HG02970 (cell line): ENCODE data around the gene MPZL2.

Experiments used
- ATAC-seq: cut with Tn5 transposase; IDR thresholded peaks from one replicate; pipeline ENCODE4 v1.9.1; 2021; ENCODE audit warnings: mild to moderate bottlenecking, moderate library complexity, moderate number of reproducible peaks; ENCODE audit not compliant: unreplicated experiment, low FRiP score

Gene MPZL2

GRCh38 chr11:118223992-118224391 is 40.1 kb downstream of the MPZL2 start:
- no peak for ATAC-seq

- no peak for ATAC-seq
Observed at GRCh38 chr11:118223570-118223969, 40.5 kb downstream of the MPZL2 start.

- no peak for ATAC-seq
Observed at GRCh38 chr11:118222437-118222836, 41.7 kb downstream of the MPZL2 start.

GRCh38 chr11:118221419-118221818 is 42.7 kb downstream of the MPZL2 start:
- ATAC-seq, result no peak

GRCh38 chr11:118219732-118220131 is 44.4 kb downstream of the MPZL2 start:
- no peak for ATAC-seq

DNA sequence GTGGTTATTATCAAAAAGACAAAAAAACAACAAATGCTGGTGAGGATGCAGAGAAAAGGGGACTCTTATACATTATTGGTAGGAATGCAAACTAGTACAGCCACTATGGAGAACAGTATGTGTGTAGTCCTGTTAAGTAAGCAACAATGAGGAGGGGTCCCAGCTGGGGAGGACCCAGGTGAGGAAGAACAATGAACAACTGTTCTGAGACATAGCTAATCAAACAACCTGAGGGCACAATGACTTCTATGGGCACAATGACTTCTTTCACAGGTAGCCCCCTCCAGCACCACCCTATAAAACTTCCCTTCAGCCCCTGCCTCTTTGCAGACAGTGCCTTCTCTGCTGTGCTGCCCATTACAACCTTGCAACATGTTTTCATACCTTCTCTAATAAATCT is 44.9 kb downstream of the MPZL2 start:
- no peak for ATAC-seq

DNA sequence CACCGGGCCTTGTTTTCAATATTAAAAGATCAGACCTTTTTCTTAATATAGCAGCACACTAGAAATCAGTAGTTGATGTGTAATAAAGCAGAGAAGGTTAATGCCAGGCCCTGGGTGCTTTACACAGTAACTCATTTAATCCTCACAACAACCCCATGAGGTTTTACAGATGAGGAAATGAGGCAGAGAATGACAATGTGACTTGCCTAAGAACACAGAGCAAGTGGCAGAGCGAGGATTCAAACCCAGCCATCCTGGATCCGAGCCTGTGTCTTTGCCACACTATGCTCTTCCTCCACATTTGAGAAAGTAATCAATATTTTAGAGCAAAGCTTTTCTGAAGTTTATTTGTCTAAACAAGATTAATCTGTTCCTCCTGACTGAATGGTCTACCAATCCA is 46.5 kb downstream of the MPZL2 start:
- ATAC-seq, result no peak

DNA sequence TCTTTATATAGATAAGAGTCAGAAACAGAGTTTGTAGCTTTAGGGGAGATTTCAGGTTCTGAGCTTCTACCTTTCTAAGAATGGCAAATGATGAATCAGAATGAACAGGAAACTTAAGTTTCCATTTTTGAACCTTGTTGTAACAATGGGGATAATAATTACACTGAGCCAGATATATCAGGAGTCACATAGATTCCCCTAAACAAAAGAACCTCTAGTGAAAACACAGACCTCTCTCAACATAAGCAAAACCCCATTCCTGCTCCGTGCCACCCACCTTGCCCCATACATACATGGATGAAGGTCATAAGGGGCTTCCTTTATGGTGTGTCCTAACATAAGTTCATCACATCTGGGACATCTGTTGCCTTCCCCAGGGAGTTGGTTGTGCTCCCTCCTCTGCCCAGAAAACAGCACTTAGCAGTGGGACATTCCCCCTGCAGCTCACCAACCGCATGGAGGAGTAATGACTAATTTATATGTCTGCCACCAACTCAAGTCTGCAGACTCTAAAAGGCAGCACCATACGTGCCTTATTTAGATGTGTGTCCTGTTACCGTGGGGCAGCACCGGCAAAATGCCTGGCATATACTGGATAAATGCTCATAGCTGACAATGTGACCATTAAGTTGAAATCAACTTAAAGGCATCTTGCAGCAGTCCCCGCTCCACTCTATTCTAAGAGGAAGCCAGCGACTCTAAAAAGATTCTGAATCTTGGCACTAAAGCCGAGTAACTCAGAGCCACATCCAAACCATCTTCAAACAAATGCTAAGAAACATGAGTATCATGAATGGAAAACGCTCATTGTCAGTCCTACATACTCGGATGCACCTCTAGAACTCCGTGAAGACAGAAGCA is 47.2 kb downstream of the MPZL2 start:
- ATAC-seq, result no peak

DNA sequence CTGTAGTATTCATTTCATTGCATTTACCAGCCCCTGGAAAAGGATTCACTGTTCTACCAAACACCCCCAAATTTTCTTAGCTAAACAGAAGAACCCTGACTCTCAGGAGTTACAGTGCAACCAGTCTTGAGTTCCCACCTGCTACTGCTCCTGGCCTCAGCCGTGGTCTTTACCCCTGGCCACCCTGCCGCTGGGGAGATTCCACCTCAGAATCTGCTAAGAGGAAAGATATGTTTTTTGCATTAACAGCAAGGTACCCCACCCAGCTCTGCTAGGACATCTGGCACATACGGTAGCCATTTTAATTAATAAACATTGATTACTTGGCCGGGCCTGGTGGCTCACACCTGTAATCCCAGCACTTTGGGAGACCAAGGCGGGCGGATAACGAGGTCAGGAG is 48.3 kb downstream of the MPZL2 start:
- ATAC-seq, result no peak

GRCh38 chr11:118215262-118215661 is 48.8 kb downstream of the MPZL2 start:
- ATAC-seq, result no peak

GRCh38 chr11:118214210-118214914 is 49.7 kb downstream of the MPZL2 start:
- no peak for ATAC-seq

GRCh38 chr11:118213781-118214180 is 50.3 kb downstream of the MPZL2 start:
- ATAC-seq, result no peak

DNA sequence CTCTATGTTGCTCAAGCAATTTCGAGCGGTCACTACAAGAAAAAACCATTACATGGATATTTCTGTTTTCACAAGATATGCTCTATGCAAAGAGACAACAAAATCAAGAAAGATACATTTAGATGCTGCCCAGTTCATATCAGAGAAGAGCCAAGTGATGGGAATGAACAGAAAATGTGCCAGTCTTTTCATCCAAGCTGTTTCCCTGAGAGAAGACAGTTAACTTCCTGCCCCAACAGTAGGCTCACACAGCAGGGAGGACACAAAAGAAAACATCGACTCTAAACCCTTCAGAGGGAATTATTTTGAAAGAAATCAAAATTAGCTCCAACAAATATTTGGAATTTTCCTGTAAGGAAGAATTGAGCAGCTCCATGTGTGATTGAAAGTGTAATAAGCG is 50.9 kb downstream of the MPZL2 start:
- ATAC-seq, result no peak

GRCh38 chr11:118212781-118213191 is 51.3 kb downstream of the MPZL2 start:
- no peak for ATAC-seq

DNA sequence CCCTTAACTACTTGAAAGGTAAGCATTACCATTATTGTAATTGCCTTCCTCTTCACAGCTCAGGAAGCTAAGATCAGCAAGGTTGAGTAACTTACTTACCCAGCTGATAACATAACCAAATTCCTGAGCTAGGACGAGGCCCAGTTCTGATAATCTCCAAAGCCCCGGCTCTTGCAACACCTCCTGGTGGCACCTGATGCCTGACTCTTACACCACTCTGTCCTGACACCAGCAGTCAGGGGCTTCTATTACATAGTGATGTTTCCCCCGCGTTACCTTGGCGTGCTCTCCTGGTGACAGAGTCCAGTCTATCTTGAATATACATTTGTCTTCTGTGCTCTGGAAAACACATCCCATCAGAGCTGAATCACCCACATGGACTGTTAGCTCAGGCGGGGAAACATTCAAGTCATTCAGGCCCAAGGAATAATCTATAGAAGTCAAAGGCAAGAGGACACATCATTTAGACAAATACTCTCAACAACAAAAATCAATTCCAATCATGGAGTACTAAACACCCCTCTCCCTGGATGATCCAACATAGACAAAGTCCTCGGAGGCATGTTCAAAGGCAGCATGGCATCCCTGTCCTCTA is 51.9 kb downstream of the MPZL2 start:
- ATAC-seq, result no peak

DNA sequence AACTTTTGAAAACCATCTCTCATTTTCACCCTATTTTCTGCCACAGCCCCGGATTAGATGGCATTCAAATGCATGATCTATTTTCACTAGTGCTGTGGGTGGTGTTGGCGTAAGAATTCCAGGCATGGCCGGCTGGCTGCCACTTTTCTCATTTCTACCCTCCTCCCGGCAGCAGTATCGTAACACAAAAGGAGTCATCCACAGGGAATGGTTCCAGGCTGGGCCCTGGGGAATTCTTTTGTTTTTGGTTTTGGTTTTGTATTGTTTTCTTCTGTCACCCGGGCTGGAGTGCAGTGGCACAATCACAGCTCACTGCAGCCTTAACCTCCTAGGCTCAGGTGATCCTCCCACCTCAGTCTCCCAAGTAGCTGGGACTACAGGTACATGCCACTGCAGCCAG is 53.1 kb downstream of the MPZL2 start:
- ATAC-seq, result no peak

GRCh38 chr11:118210323-118210722 is 53.8 kb downstream of the MPZL2 start:
- ATAC-seq, result no peak

DNA sequence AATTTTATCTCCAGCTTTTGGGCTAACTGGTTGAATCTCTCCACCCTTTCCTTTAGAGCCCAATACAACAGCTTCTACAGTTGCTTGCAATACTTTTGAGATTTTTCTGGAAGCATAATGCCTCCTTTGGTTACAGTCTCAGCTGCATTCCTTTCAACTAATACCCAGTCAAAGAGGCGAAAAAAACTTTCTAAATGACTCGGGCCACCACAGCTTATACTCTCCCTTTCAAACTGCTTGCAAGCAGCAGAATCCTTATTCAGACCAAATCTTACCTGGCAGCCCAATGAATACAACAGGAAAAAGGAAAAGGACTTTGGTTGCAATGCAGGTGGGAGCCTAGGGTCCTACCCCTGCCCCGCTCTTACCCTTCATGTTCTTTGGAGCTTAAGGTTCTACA is 55.1 kb downstream of the MPZL2 start:
- ATAC-seq, result no peak

GRCh38 chr11:118207079-118207478 is 57.0 kb downstream of the MPZL2 start:
- ATAC-seq, result no peak

DNA sequence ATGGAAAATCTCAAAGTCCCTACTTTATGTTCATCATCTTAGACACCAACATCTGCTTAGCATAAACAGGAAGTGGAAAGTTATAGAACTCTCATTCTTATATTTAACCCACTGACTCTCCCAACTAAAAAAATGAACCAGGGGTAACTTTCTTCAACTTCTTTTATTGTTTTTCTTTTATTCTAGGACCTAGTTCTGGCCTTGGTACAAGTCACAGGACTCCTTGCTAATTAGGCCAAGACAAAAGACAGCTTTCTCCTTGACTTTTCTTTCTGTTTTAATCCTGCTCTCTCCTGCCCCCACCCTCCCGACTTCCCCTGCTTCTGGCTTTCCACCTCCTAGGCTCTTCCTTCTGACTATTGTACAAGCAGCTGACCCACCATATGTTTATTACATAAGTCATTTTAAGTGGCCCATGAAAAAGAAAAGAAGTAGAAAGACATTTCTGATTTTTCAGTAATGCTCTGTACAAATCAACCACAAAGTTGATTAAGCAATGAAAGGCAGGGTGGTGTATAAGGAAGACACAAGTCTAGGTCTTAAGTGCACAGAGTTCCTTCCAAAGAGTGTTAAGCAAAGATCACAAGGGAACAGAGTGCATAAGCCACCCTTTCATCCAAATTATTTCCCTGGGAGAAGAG is 57.6 kb downstream of the MPZL2 start:
- ATAC-seq, result no peak
